ENCODE measurements around the gene FAM83C.
"Not testable (repeated sequence)": the region's sequence is repeated elsewhere in the genome, so short reads cannot be mapped to it uniquely, and the experiment has no call there.

FAM83C gene

DNA sequence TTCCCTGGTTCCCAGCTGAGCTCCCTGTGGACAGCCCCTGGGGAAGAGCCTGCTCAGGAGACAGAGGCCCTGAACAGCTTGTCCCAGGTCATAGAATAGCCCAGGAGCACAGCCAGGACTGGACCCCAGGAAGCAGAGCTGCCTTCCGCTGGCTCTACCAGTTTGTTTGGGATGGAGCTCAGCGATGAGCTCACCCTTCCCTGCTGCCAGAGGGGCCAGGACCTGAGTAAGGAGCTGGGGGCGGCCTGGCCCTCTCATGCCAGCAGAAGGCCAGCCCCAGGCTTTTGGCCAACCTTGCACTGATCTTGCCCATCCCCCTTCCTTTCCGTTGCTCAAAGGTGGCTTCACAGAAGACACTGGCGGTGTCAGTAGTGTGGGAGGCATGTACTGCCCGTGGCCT, 31.8 kb downstream of the FAM83C start:
- DNase-seq (ENCODE audit: low read depth), result no peak
- no peak overlapping the region for H3K4me3 ChIP-seq (ENCODE audit: low read length)
- TF ChIP-seq, protein P1, sequence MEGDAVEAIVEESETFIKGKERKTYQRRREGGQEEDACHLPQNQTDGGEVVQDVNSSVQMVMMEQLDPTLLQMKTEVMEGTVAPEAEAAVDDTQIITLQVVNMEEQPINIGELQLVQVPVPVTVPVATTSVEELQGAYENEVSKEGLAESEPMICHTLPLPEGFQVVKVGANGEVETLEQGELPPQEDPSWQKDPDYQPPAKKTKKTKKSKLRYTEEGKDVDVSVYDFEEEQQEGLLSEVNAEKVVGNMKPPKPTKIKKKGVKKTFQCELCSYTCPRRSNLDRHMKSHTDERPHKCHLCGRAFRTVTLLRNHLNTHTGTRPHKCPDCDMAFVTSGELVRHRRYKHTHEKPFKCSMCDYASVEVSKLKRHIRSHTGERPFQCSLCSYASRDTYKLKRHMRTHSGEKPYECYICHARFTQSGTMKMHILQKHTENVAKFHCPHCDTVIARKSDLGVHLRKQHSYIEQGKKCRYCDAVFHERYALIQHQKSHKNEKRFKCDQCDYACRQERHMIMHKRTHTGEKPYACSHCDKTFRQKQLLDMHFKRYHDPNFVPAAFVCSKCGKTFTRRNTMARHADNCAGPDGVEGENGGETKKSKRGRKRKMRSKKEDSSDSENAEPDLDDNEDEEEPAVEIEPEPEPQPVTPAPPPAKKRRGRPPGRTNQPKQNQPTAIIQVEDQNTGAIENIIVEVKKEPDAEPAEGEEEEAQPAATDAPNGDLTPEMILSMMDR (conservative IDR thresholded peaks at IDR 0.05; ENCODE audit: low read depth, low read length), result no peak

DNA sequence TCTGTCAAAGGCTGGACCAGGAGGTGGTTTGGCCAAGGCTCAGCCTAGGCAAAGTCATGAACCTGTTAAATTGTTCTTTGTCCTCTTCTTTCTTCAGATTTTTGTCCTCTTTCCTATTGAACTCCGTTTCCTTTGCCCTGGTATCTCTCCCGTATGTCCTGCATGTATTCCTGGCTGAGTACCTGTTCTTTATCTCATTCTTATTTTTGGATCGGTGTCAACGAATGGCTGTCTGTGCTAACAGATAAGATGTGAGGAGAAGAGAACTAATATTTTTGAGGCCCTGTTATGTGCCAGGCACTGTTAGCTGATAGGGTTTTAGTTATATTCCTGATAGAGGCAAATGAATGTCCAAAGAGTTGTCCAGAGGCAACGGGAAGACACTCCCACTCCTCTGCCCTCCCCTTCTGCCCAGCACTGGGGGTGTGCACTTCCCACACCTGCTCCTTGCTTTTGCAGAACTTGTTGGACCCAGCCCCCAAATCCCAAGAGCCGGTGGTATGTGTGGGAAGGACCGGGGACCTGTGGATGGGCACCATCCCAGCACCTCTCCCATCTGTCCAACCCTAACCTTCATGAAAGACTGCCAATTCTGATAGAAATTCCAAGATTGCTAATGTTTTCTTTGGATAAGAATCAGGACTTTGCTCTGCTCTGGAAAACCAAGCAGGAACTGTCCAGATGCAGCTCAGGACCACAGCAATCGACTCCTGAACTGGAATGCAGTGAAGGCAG, 34.9 kb downstream of the FAM83C start:
- TF ChIP-seq, protein P1 (conservative IDR thresholded peaks at IDR 0.05; ENCODE audit: low read depth, low read length), result no peak
- no peak overlapping the region for H3K4me3 ChIP-seq (ENCODE audit: low read length)
- no peak for DNase-seq (ENCODE audit: low read depth)

DNA sequence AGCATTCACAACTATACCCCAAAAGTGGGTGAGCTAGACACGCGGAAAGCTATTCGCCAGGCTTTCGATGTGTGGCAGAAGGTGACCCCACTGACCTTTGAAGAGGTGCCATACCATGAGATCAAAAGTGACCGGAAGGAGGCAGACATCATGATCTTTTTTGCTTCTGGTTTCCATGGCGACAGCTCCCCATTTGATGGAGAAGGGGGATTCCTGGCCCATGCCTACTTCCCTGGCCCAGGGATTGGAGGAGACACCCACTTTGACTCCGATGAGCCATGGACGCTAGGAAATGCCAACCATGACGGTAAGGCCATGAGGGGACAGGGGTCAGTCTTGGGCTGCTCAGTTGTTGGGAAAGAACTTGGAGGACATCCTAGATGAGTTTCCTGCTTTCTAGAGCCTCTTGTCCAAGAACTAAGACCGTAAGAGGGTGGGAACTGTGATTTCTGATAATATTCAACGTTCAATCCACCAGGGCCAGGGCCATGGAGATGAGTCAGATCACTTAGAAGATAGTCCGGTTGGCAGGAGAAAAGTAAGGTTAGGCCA, 37.7 kb downstream of the FAM83C start:
- no peak overlapping the region for H3K4me3 ChIP-seq (ENCODE audit: low read length)
- no peak for DNase-seq (ENCODE audit: low read depth)
- TF ChIP-seq, protein P1 (conservative IDR thresholded peaks at IDR 0.05; ENCODE audit: low read depth, low read length), result no peak

DNA sequence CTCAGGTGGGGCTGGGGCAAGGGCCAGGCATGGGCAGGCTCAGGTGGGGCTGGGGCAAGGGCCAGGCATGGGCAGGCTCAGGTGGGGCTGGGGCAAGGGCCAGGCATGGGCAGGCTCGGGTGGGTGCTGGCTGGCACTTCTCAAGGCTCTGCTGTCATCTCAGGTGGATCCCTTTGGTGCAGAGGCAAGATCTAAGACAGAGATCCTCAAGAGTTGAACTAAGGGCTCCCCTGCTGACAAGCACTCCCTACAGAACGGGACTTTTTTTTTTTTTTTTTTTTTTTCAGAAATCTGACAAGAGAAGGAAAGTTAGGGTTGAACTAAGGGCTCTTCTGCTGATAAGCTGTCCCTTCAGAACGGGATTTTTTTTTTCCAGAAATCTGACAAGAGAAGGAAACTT, 39.2 kb downstream of the FAM83C start:
- no peak for DNase-seq (ENCODE audit: low read depth)
- no peak overlapping the region for H3K4me3 ChIP-seq (ENCODE audit: low read length)
- TF ChIP-seq, protein P1 (conservative IDR thresholded peaks at IDR 0.05; ENCODE audit: low read depth, low read length), result no peak

DNA sequence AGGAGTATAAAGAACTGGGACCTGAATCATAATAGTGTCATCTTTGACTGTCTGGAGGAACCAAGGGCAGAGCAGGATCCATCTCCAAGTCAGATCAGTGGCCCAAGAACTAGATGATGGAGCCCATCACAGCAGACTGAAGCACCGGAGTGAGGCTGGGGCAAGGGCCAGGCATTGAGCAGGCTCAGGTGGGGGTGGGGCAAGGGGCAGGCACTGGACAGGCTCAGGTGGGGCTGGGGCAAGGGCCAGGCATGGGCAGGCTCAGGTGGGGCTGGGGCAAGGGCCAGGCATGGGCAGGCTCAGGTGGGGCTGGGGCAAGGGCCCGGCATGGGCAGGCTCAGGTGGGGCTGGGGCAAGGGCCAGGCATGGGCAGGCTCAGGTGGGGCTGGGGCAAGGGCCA, 39.6 kb downstream of the FAM83C start:
- DNase-seq (ENCODE audit: low read depth); H3K4me3 ChIP-seq (ENCODE audit: low read length): not testable (repeated sequence)

DNA sequence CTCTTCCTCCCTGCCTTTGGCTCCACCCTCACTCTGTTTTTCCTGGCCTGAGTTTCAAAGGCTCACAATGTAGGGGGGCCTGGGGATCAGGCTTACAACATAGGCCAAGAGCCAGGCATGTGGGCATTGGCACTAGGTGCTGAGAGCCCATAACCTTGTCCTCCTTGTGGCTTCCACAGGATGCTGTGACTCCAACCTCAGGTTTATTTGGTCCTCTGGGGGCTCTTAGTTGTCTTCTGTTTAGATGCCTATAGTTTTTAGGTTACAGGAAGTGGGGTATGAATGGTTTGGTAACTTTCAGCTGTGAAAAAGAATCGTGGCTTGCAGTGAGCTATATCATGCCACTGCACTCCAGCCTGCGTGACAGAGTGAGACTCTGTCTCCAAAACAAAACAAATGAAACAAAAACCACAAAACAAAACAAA, 40.2 kb downstream of the FAM83C start:
- H3K4me3 ChIP-seq (ENCODE audit: low read length), result no peak overlapping the region
- TF ChIP-seq, protein P1 (conservative IDR thresholded peaks at IDR 0.05; ENCODE audit: low read depth, low read length), result no peak
- DNase-seq (ENCODE audit: low read depth), result no peak

DNA sequence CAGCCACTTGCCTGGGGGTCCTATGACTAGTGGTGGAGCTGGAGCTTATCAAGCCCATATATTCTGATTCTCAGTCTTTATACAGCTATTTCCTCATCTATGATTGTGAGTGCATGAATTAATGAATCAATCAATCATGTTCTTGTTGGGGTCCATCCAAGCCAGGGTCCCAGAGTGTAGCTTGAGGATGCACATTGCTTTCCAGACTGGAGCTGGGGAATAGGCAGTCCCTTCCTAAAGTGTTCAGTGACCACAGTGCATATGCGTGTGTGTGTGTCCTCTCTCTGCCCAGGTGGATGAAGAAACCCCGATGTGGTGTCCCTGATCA, 40.6 kb downstream of the FAM83C start:
- no peak overlapping the region for H3K4me3 ChIP-seq (ENCODE audit: low read length)
- no peak for DNase-seq (ENCODE audit: low read depth)
- TF ChIP-seq, protein P1 (conservative IDR thresholded peaks at IDR 0.05; ENCODE audit: low read depth, low read length), result no peak
